HG02970 (cell line): ENCODE data around the gene ZIC3.
"Not testable (repeated sequence)": the region's sequence is repeated elsewhere in the genome, so short reads cannot be mapped to it uniquely, and the experiment has no call there.

Experiments
- ATAC-seq: cut with Tn5 transposase; IDR thresholded peaks from one replicate; pipeline ENCODE4 v1.9.1; 2021; ENCODE audit warnings: mild to moderate bottlenecking, moderate library complexity, moderate number of reproducible peaks; ENCODE audit not compliant: unreplicated experiment, low FRiP score

The ZIC3 gene

GRCh38 chrX:137565921-137566745 is at the start of gene ZIC3:
Gene ZIC3, plus strand, starts transcription at chrX:137566127. Its CDS starts 565 bp downstream, at chrX:137566692.
- ATAC-seq, result no peak

- ATAC-seq, result no peak
Measured at GRCh38 chrX:137519459-137519858, 46.5 kb upstream of the ZIC3 start.

GRCh38 chrX:137545711-137546651 is 19.9 kb upstream of the ZIC3 start:
- ATAC-seq, result no peak

GRCh38 chrX:137547291-137547690 is 18.6 kb upstream of the ZIC3 start:
- no peak for ATAC-seq

GRCh38 chrX:137548261-137548660 is 17.7 kb upstream of the ZIC3 start:
- ATAC-seq, result no peak

- ATAC-seq, result no peak
Measured at GRCh38 chrX:137549073-137549472, 16.9 kb upstream of the ZIC3 start.

- ATAC-seq, result no peak
Measured at GRCh38 chrX:137549851-137550664, 15.9 kb upstream of the ZIC3 start.

GRCh38 chrX:137550665-137551261 is 15.2 kb upstream of the ZIC3 start:
- no peak for ATAC-seq

GRCh38 chrX:137552098-137552497 is 13.8 kb upstream of the ZIC3 start:
- ATAC-seq, result not testable (repeated sequence)

GRCh38 chrX:137562096-137562495 is 3.8 kb upstream of the ZIC3 start:
- no peak for ATAC-seq

GRCh38 chrX:137563681-137564651 is 2.0 kb upstream of the ZIC3 start:
- no peak for ATAC-seq

- ATAC-seq, result no peak
Measured at GRCh38 chrX:137565318-137565904, 516 bp upstream of the ZIC3 start.

- ATAC-seq, result no peak
Measured at GRCh38 chrX:137566746-137567679, 1.1 kb downstream of the ZIC3 start.

GRCh38 chrX:137567682-137568232 is 1.8 kb downstream of the ZIC3 start:
- no peak for ATAC-seq

GRCh38 chrX:137568741-137569469 is 3.0 kb downstream of the ZIC3 start:
- no peak for ATAC-seq

- ATAC-seq, result no peak
Measured at GRCh38 chrX:137569470-137569891, 3.6 kb downstream of the ZIC3 start.
